T47D (cell line): ENCODE measurements around the gene PRG2.
"Not testable (repeated sequence)": the region's sequence is repeated elsewhere in the genome, so short reads cannot be mapped to it uniquely, and the experiment has no call there.

Source experiments
- DNase-seq, 2 experiments: peaks; one replicate each; pipeline versions ENCODE4 v3.0.0 to v3.0.0-alpha.2; 2011 to 2012; ENCODE audit warnings: low read depth in 1 of 2, low spot score in 1 of 2
- JUND ChIP-seq: IDR thresholded peaks from 2 replicates; pipeline ENCODE4 v1.6.1; 2012; ENCODE audit warnings: low read depth
- in situ Hi-C: cut with HindIII; loops from 2 replicates; pipeline ENCODE4 v1.10.0; 2016; ENCODE audit warnings: low sequenced_read_pairs, low pct_unique_long_range_greater_than_20kb

The PRG2 gene

GRCh38 chr11:57341250-57341808, 49.1 kb downstream of the PRG2 start:
- TF ChIP-seq JUND: no peak
- in situ Hi-C loops: no loop called here
- DNase-seq: no peak

GRCh38 chr11:57340039-57340615, 50.3 kb downstream of the PRG2 start:
- no peak for TF ChIP-seq JUND
- in situ Hi-C loops: no loop called here
- DNase-seq: peak in 1 of 2 experiments; percentile 45

GRCh38 chr11:57339328-57339727, 51.1 kb downstream of the PRG2 start:
- in situ Hi-C loops: no loop called here
- no peak for TF ChIP-seq JUND
- DNase-seq: no peak

- TF ChIP-seq JUND: no peak
- in situ Hi-C loops: no loop called here
- DNase-seq: no peak
These were observed 52.3 kb downstream of the PRG2 start, which contains the start of gene P2RX3 for GRCh38 chr11:57338142-57338541. P2RX3 (plus strand) TSS chr11:57338352; CDS start chr11:57338551, 199 bp downstream.

- in situ Hi-C loops, DNase-seq: not testable (repeated sequence)
These were observed 53.6 kb downstream of the PRG2 start for GRCh38 chr11:57336856-57337255.
